Gastroesophageal sphincter (tissue), 4 donors: ENCODE results near the gene C1QTNF8. TPM values are rescaled to one million over a fixed set of nuclear protein-coding genes. Genes with fewer than 3 reads are reported as not detected.

Experiments used
- ATAC-seq: fragments of 150-250 bp; one replicate; pipeline ENCODE4 v1.9.1; 2016; ENCODE audit warnings: mild to moderate bottlenecking, moderate library complexity
- H3K27ac ChIP-seq, 4 donors: fragments of 200-600 bp; sonication (generic) in 3 of 4; 1 replicate in 3 of 4; 2 replicates in 1 of 4; pipeline ENCODE4 v1.5.1; 2016 to 2019
- H3K27me3 ChIP-seq: fragments of 200-600 bp; sonication (generic); one replicate; pipeline ENCODE4 v1.5.1; 2019
- H3K36me3 ChIP-seq, 2 donors: fragments of 200-600 bp; sonication (generic); one replicate each; pipeline ENCODE4 v1.5.1; 2019; ENCODE audit warnings: control low read depth in 1 of 2
- H3K4me1 ChIP-seq, 3 donors: fragments of 200-600 bp; sonication (generic); 1 replicate in 2 of 3; 2 replicates in 1 of 3; pipeline ENCODE4 v1.5.1; 2016 to 2019; ENCODE audit warnings: control low read depth in 2 of 3
- H3K4me3 ChIP-seq, 2 donors: fragments of 200-600 bp; sonication (generic); one replicate each; pipeline ENCODE4 v1.5.1; 2019; ENCODE audit warnings: mild to moderate bottlenecking in 1 of 2, moderate library complexity in 1 of 2
- H3K9me3 ChIP-seq, 3 donors: fragments of 200-600 bp; sonication (generic); one replicate each; pipeline ENCODE4 v1.5.1; 2017 to 2019; ENCODE audit warnings: control low read depth in 2 of 3
- CTCF ChIP-seq, 4 experiments: fragments of 200-600 bp in 2 of 4; fragments of 450-650 bp in 2 of 4; sonication (generic) in 1 of 4; IDR thresholded peaks; one replicate each; pipeline ENCODE4 v1.5.1; 2017 to 2019; ENCODE audit warnings: antibody characterized with exemption in 4 of 4, mild to moderate bottlenecking in 2 of 4, moderate library complexity in 2 of 4
- EP300 ChIP-seq: sonication (generic); formaldehyde crosslinking; IDR thresholded peaks from one replicate; pipeline ENCODE4 v1.6.1; 2017; ENCODE audit warnings: antibody characterized with exemption, mild to moderate bottlenecking
- POLR2A ChIP-seq, 2 donors: fragments of 450-650 bp; IDR thresholded peaks; one replicate each; pipeline ENCODE4 v1.6.1; 2017; ENCODE audit warnings: antibody characterized with exemption in 2 of 2, mild to moderate bottlenecking in 2 of 2, moderate library complexity in 1 of 2
- POLR2AphosphoS5 ChIP-seq: sonication (generic); formaldehyde crosslinking; IDR thresholded peaks from one replicate; pipeline ENCODE4 v1.6.1; 2017; ENCODE audit warnings: antibody characterized with exemption
- WGBS, 2 donors: methylation state at CpG; one replicate each; pipeline ENCODE4 v1.1.5; 2018; ENCODE audit warnings: low coverage in 1 of 2; 5-methylcytosine and 5-hydroxymethylcytosine counted together
- total RNA-seq, 4 donors: library from RNA; depleted of rRNA; stranded (reverse); fragments of >200 nt; gene quantifications; one replicate each; pipeline ENCODE4 v1.1.0, GENCODE V29; 2016

C1QTNF8 gene
- total RNA-seq, 4 donors from 2014 or later, result not detected

GRCh38 chr16:1102921-1103635 is 7.0 kb upstream of the C1QTNF8 start:
- Histone ChIP-seq H3K36me3 (no peaks in the 10 kb centered on the region), H3K27ac (no peak overlapping the region), H3K27me3 (peaks cover 98% of the 10 kb centered on the region), H3K4me3 (peak overlapping the region in 1 of 2 donors; percentile 19), H3K9me3 (no peaks in the 10 kb centered on the region), H3K4me1 (peaks cover 0 to 28% (median 4%) of the 10 kb centered on the region in 3 donors)
- no CpG with 5 or more reads among the region's 61 CpGs for WGBS, 2 donors
- peak; percentile 50 for ATAC-seq
- no peak for TF ChIP-seq EP300
- TF ChIP-seq CTCF (IDR thresholded peaks at IDR 0.05), result peak in 3 of 4 experiments; percentile 74 to 81 (median 78)

- peaks cover 0 to 33% (median 4%) of the 10 kb centered on the region in 3 donors for H3K4me1 ChIP-seq
- H3K4me3 ChIP-seq, result no peak overlapping the region
- no peaks in the 10 kb centered on the region for H3K9me3 ChIP-seq
- no peak for ATAC-seq
- TF ChIP-seq CTCF (IDR thresholded peaks at IDR 0.05) (no peak), EP300 (no peak), POLR2AphosphoS5 (no peak), POLR2A (IDR thresholded peaks at IDR 0.05) (no peak)
- H3K27me3 ChIP-seq, result peaks cover 98% of the 10 kb centered on the region
- WGBS, 2 donors, result no CpG with 5 or more reads among the region's 26 CpGs
- no peaks in the 10 kb centered on the region for H3K36me3 ChIP-seq
- H3K27ac ChIP-seq, result no peak overlapping the region
These were observed 6.3 kb upstream of the C1QTNF8 start for GRCh38 chr16:1102333-1102700.

- 80% methylated on average over 1 of the region's 25 CpGs; no CpG with 5 or more reads in 1 of the 2 donors for WGBS, 2 donors
These were observed 5.7 kb upstream of the C1QTNF8 start for GRCh38 chr16:1101573-1102332.

GRCh38 chr16:1101133-1101532 is 5.1 kb upstream of the C1QTNF8 start:
- TF ChIP-seq EP300 (no peak), POLR2AphosphoS5 (no peak)
- Histone ChIP-seq H3K4me1 (peaks cover 0 to 38% (median 4%) of the 10 kb centered on the region in 3 donors), H3K36me3 (no peaks in the 10 kb centered on the region), H3K4me3 (no peak overlapping the region), H3K27ac (no peak overlapping the region), H3K9me3 (no peaks in the 10 kb centered on the region), H3K27me3 (peaks cover 98% of the 10 kb centered on the region)
- no peak for ATAC-seq
- no CpG with 5 or more reads among the region's 25 CpGs for WGBS, 2 donors

More at GRCh38 chr16:1101573-1102332, 5.7 kb upstream of the C1QTNF8 start:
- H3K27ac ChIP-seq, result no peak overlapping the region
- no peak overlapping the region for H3K4me3 ChIP-seq
- H3K9me3 ChIP-seq, result no peaks in the 10 kb centered on the region
- no peak for ATAC-seq
- H3K36me3 ChIP-seq, result no peaks in the 10 kb centered on the region
- H3K27me3 ChIP-seq, result peaks cover 98% of the 10 kb centered on the region
- TF ChIP-seq POLR2A (IDR thresholded peaks at IDR 0.05) (no peak), EP300 (no peak)
- H3K4me1 ChIP-seq, result peaks cover 0 to 39% (median 4%) of the 10 kb centered on the region in 3 donors

GRCh38 chr16:1100084-1100800 is 4.2 kb upstream of the C1QTNF8 start:
- H3K27ac ChIP-seq, result no peak overlapping the region
- ATAC-seq, result no peak
- H3K4me3 ChIP-seq, result no peak overlapping the region
- no peak for TF ChIP-seq CTCF (IDR thresholded peaks at IDR 0.05)
- no peak for TF ChIP-seq POLR2AphosphoS5
- TF ChIP-seq EP300, result no peak
- no peak for TF ChIP-seq POLR2A (IDR thresholded peaks at IDR 0.05)
- H3K4me1 ChIP-seq, result peaks cover 0 to 34% (median 4%) of the 10 kb centered on the region in 3 donors
- WGBS, 2 donors, result no CpG with 5 or more reads among the region's 21 CpGs
- H3K27me3 ChIP-seq, result peaks cover 91% of the 10 kb centered on the region
- no peaks in the 10 kb centered on the region for H3K36me3 ChIP-seq
- no peaks in the 10 kb centered on the region for H3K9me3 ChIP-seq
